NCI-H510A treated with DMSO at 0.1 percent for 48 hours (cell line): ENCODE results near the gene GJA5.

Experiments
- DNase-seq: peaks from one replicate; lab custom pipeline; 2025; lab: John Stamatoyannopoulos, UW

Gene GJA5

DNA sequence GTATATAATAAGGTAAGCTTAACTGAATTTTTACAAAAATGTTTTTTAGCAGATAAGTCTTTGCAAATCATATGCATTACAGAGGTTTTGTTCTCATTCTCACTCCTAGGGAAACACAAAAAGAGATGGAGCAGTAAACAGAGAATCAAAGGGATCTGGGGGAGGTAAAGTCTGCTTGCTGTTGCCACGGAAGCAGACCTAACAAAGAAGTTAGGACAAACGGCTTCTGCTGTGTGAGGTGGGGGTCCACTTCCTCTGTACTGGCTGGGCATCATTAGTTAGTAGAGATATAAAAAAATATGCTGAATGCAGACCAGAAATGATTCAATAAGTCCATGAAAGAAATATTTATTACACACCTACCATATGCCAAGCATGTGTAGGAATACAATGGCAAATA is 34.2 kb downstream of the GJA5 start:
- no peak for DNase-seq

GRCh38 chr1:147725685-147726084 is 34.7 kb downstream of the GJA5 start:
- DNase-seq, result no peak

- no peak for DNase-seq
Measured at GRCh38 chr1:147723691-147724323, 36.6 kb downstream of the GJA5 start.

DNA sequence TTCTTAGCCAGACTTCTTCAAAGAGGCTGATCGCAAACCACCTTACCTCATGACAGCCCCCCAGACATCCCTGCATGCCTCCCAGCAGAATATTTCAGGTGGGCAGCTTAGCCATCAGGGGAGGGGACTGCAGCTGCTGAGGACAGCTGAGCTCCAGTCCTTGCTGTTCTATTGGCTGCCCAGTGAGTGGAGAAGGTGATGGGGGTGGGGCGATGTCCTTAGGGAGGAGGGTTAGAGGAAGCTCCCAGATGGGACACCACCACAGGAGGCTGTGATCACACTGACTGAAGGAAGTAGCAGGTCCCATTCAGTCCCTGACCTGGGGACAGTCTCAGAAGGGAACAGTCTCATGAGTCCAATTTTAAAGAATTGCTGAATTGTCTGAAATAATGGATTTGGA is 38.3 kb downstream of the GJA5 start:
- no peak for DNase-seq

GRCh38 chr1:147721716-147722115 is 38.7 kb downstream of the GJA5 start:
- no peak for DNase-seq

GRCh38 chr1:147720557-147720956 is 39.8 kb downstream of the GJA5 start:
- peak; percentile 35 for DNase-seq

GRCh38 chr1:147719711-147720225 is 40.6 kb downstream of the GJA5 start:
- no peak for DNase-seq

GRCh38 chr1:147719029-147719698 is 41.2 kb downstream of the GJA5 start:
- DNase-seq, result peak; percentile 46

DNA sequence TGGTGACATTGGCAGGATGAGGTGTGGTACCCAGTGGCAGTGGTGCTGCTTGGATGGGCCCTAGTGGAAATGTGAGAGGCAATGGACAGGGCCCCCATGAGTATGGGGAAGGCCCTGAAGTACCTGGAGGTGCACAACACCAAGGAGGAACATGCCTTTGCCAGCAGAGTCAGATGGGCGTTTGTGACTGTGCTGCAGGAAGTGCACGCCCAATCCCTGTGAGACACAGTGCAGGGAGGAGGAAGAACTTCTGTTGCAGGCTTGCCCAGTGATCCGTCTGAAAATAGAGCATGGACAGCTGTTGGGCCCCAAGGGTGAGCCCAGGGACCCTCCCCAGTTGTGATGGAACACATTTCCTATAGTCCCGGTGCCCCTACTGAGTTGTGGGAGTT is 42.7 kb downstream of the GJA5 start:
- no peak for DNase-seq

GRCh38 chr1:147717051-147717705 is 43.2 kb downstream of the GJA5 start:
- peak; percentile 88 for DNase-seq

GRCh38 chr1:147712605-147713004 is 47.8 kb downstream of the GJA5 start:
- no peak for DNase-seq
